Coronary artery (tissue), 2 donors: Measurements from ENCODE around the gene ERGIC3.

Experiments used
- DNase-seq: peaks from one replicate; pipeline ENCODE4 v3.0.0-alpha.2; 2017; ENCODE audit warnings: low spot score
- H3K27ac ChIP-seq, 2 donors: fragments of 200-600 bp; sonication (generic); one replicate each; pipeline ENCODE4 v1.5.1; 2016 to 2019
- H3K4me3 ChIP-seq: fragments of 200-600 bp; sonication (generic); 2 replicates; pipeline ENCODE4 v1.5.1; 2016; ENCODE audit warnings: mild to moderate bottlenecking, moderate library complexity
- CTCF ChIP-seq: fragments of 200-600 bp; sonication (generic); IDR thresholded peaks from one replicate; pipeline ENCODE4 v1.5.1; 2019; ENCODE audit warnings: antibody characterized with exemption

The ERGIC3 gene

GRCh38 chr20:35595901-35596300 is 54.0 kb downstream of the ERGIC3 start:
- DNase-seq: no peak
- Histone ChIP-seq H3K4me3 (no peak overlapping the region), H3K27ac (no peak overlapping the region)
- no peak for TF ChIP-seq CTCF

DNA sequence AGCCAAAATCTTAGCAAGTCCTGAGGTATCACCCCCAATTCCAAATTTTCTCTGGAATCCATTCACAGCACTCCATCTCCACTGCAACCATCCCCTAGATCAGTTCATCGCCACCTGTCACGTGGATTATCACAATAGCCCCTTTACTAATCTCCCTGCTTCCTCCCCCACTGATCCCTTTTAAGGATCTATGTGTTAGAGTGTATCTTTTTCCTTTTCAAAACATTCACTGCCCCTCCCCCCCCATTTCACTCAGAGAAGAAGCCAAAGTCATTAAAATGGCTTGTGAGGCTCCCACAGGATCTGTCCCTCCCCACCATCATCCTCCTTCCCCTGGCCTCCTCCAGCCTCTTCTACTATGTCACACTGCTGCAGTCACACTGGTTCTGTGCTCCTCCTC is 55.3 kb downstream of the ERGIC3 start:
- TF ChIP-seq CTCF: no peak
- no peak for DNase-seq
- Histone ChIP-seq H3K27ac (no peak overlapping the region), H3K4me3 (no peak overlapping the region)

GRCh38 chr20:35598476-35598875 is 56.6 kb downstream of the ERGIC3 start:
- H3K4me3 ChIP-seq: no peak overlapping the region
- DNase-seq: no peak

GRCh38 chr20:35598899-35599775 is 57.3 kb downstream of the ERGIC3 start:
- H3K4me3 ChIP-seq: no peak overlapping the region
- no peak overlapping the region for H3K27ac ChIP-seq
- no peak for TF ChIP-seq CTCF
- peak; percentile 67 for DNase-seq

More at GRCh38 chr20:35598476-35598875, 56.6 kb downstream of the ERGIC3 start:
- TF ChIP-seq CTCF: no peak
- no peak overlapping the region for H3K27ac ChIP-seq

DNA sequence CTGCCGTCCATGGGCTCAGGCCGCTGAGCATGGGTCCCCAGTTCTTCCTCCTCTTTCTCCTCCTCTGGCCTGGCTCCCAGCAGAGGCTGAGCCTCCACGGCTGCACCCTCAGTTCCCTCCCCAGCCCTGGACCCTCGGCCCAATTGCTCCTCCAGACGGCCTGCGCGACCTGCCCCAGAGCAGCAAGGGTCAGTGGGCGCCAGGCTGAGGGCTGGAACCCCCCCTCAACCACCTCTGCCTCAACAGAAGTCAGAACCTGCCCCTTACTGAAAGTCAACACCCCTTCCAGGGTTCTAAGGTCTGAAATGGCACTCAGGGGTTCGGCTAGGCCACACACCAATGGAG is 57.9 kb downstream of the ERGIC3 start:
- DNase-seq: no peak
- H3K27ac ChIP-seq: no peak overlapping the region
- TF ChIP-seq CTCF: no peak
- no peak overlapping the region for H3K4me3 ChIP-seq

DNA sequence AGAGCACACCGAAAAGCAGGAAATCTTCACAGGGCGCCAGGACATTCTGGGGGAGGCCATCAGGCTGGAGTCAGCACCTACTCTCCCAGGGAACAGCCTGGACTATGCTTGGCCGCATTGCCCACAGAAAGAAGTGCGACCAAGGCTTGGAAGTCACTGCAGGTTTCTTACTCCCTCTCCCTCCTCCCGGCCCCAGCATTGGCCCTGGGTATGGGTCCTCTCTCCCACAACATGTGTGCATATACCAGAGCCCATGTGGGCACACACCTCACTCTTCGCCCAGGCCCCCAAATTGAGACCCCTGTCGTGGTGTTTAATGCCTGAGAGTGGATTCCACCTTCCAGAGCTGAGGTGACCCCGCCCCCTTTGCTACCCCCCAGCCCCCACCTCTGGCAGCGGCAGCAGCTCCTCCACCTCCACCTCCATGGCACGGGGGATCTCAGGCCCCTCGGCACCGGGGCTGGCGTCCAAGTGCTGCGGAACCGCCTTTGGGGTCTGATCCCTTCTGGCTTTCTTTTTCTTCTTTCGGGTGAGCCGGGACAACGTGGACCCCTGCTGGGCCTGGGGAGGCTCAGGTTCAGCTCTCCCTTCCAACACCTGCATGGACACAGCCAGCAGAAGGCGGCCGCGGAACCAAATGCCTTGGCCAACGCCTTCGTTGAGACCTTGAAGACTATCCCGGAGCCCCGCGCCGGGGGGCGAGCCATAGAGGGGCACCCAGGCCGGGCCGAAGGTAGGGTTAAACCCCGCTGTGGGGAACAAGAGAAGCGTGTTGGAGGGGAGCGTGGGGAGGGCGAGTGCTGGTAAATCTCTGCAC is 58.5 kb downstream of the ERGIC3 start:
- H3K27ac ChIP-seq: no peak overlapping the region
- TF ChIP-seq CTCF: no peak
- DNase-seq: no peak
- H3K4me3 ChIP-seq: peak overlapping the region; percentile 74
